SK-N-SH treated with all-trans-retinoic acid at 6 μM for 48 hours (cell line): ENCODE results near the gene RNF166.

Experiments
- ATAC-seq: fragments of 200-7000 bp; cut with Tn5 transposase; 3 replicates; pipeline ENCODE4 v1.9.1; 2020; ENCODE audit warnings: mild to moderate bottlenecking, moderate library complexity
- ARNTL ChIP-seq: fragments of 450-650 bp; formaldehyde crosslinking; IDR thresholded peaks from 2 replicates; pipeline ENCODE4 v1.5.0; 2020; ENCODE audit warnings: low read depth, mild to moderate bottlenecking, moderate library complexity, borderline replicate concordance
- BACH2 ChIP-seq: fragments of 250-450 bp; sonication (Bioruptor Pico); IDR thresholded peaks from 2 replicates; pipeline ENCODE4 v1.9.0; 2021; ENCODE audit warnings: mild to moderate bottlenecking, borderline replicate concordance
- CSDC2 ChIP-seq: fragments of 250-450 bp; sonication (Bioruptor Pico); IDR thresholded peaks from 2 replicates; pipeline ENCODE4 v1.5.0; 2020; ENCODE audit warnings: mild to moderate bottlenecking, moderate library complexity
- ESRRG ChIP-seq: fragments of 250-450 bp; sonication (Bioruptor Pico); IDR thresholded peaks from 2 replicates; pipeline ENCODE4 v1.6.1; 2021; ENCODE audit warnings: mild to moderate bottlenecking
- GLIS3 ChIP-seq: fragments of 250-450 bp; sonication (Bioruptor Pico); IDR thresholded peaks from 2 replicates; pipeline ENCODE4 v1.5.0; 2020; ENCODE audit warnings: mild to moderate bottlenecking, moderate library complexity
- ISL1 ChIP-seq: fragments of 250-450 bp; sonication (Bioruptor Pico); IDR thresholded peaks from 2 replicates; pipeline ENCODE4 v2.1.2; 2022; ENCODE audit warnings: mild to moderate bottlenecking, moderate library complexity
- OSR1 ChIP-seq: fragments of 250-450 bp; sonication (Bioruptor Pico); IDR thresholded peaks from 2 replicates; pipeline ENCODE4 v1.8.0; 2022; ENCODE audit warnings: moderate library complexity, mild to moderate bottlenecking, inconsistent platforms
- PPARA ChIP-seq: fragments of 250-450 bp; sonication (Bioruptor Pico); IDR thresholded peaks from 2 replicates; pipeline ENCODE4 v1.5.0; 2020; ENCODE audit warnings: mild to moderate bottlenecking, borderline replicate concordance
- RARB ChIP-seq: fragments of 250-450 bp; sonication (Bioruptor Pico); IDR thresholded peaks from 2 replicates; pipeline ENCODE4 v1.8.0; 2021; ENCODE audit warnings: mild to moderate bottlenecking, moderate library complexity
- SNAI2 ChIP-seq: fragments of 250-450 bp; sonication (Bioruptor Pico); IDR thresholded peaks from 2 replicates; pipeline ENCODE4 v1.5.0; 2020; ENCODE audit warnings: mild to moderate bottlenecking, moderate library complexity
- TCF4 ChIP-seq: fragments of 250-450 bp; sonication (Bioruptor Pico); IDR thresholded peaks from 2 replicates; pipeline ENCODE4 v1.8.0; 2021; ENCODE audit warnings: mild to moderate bottlenecking, moderate library complexity, borderline replicate concordance
- TOX ChIP-seq: fragments of 250-450 bp; sonication (Bioruptor Pico); IDR thresholded peaks from 2 replicates; pipeline ENCODE4 v1.8.0; 2021; ENCODE audit warnings: mild to moderate bottlenecking, moderate library complexity, borderline replicate concordance
- ZC3H10 ChIP-seq: fragments of 250-450 bp; sonication (Bioruptor Pico); IDR thresholded peaks from 2 replicates; pipeline ENCODE4 v1.5.1; 2021; ENCODE audit warnings: mild to moderate bottlenecking, moderate library complexity
- ZFP3 ChIP-seq: fragments of 250-450 bp; sonication (Bioruptor Pico); IDR thresholded peaks from 2 replicates; pipeline ENCODE4 v1.5.0; 2020; ENCODE audit warnings: mild to moderate bottlenecking, moderate library complexity
- ZFP30 ChIP-seq: fragments of 450-650 bp; formaldehyde crosslinking; IDR thresholded peaks from 2 replicates; pipeline ENCODE4 v1.5.0; 2022; ENCODE audit warnings: mild to moderate bottlenecking, moderate library complexity
- ZNF70 ChIP-seq: fragments of 450-650 bp; formaldehyde crosslinking; IDR thresholded peaks from 2 replicates; pipeline ENCODE4 v1.5.0; 2020; ENCODE audit warnings: mild to moderate bottlenecking, moderate library complexity
- ZNF8 ChIP-seq: fragments of 450-650 bp; formaldehyde crosslinking; IDR thresholded peaks from 2 replicates; pipeline ENCODE4 v1.5.0; 2020; ENCODE audit warnings: mild to moderate bottlenecking, moderate library complexity
- TF ChIP-seq, protein P1 (sequence below): fragments of 250-450 bp; sonication (Bioruptor Pico); IDR thresholded peaks from 2 replicates; pipeline ENCODE4 v1.5.0; 2020; ENCODE audit warnings: mild to moderate bottlenecking, moderate library complexity
- TF ChIP-seq, protein P2 (sequence below): fragments of 250-450 bp; sonication (Bioruptor Pico); IDR thresholded peaks from 2 replicates; pipeline ENCODE4 v1.8.0; 2021; ENCODE audit warnings: low read depth, mild to moderate bottlenecking, moderate library complexity, borderline replicate concordance
- TF ChIP-seq, protein P3 (sequence below): fragments of 250-450 bp; sonication (Bioruptor Pico); IDR thresholded peaks from 2 replicates; pipeline ENCODE4 v1.5.1; 2020; ENCODE audit warnings: low read depth, mild to moderate bottlenecking, moderate library complexity
- TF ChIP-seq, protein P4 (sequence below): fragments of 250-450 bp; sonication (Bioruptor Pico); IDR thresholded peaks from 2 replicates; pipeline ENCODE4 v1.8.0; 2020; ENCODE audit warnings: mild to moderate bottlenecking, moderate library complexity, borderline replicate concordance

Gene RNF166

DNA sequence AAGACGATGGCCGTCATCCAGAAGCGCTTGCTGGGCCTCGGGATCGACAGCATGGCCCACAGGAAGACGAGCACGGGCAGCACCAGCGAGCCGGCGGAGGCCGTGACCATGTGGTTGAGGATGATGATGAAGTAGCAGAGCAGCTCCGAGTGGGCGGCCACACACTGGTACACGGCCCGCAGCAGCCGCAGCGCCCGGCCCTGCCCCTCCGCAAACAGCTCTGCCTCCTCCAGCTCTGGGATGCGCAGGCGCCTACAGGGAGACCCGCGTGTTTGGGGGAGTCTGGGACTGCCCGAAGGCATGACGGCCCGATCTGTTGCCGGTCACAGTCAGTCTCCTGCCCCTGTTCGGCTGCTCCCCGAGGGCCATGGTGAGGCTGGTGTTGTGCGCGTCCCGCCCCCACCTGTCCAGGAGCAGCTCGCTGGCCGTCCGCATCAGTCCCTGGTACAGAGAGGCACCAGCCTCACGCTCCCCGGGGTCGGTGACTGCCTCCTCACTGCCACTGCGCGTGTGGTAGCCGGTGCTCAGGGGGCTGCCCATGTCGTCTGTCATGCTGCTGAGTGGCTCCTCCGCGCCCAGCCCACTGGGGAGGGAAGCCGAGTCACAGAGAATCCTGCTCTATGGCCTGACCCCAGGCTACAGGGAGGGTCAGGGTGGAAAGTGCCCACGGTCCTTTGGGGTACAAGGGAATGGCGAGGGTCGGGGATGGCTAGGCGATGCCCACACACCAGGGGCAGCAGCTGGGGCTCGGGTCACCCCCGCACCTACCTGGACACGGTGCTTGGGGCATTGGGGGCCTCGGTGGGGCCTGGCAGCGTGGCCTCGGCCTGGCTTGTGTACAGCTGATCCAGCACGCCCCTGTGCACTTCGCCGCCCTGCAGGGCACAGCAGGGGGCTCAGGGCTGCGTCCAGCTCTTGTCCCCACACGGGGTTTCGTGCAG lies 15.9 kb upstream of the RNF166 start (continued):
- no peak for TF ChIP-seq PPARA
- TF ChIP-seq SNAI2 (CRISPR knock-in tag), result no peak
- no peak for TF ChIP-seq ZNF70 (CRISPR knock-in tag)
- TF ChIP-seq ARNTL (CRISPR knock-in tag), result no peak
- TF ChIP-seq ESRRG, result no peak

DNA sequence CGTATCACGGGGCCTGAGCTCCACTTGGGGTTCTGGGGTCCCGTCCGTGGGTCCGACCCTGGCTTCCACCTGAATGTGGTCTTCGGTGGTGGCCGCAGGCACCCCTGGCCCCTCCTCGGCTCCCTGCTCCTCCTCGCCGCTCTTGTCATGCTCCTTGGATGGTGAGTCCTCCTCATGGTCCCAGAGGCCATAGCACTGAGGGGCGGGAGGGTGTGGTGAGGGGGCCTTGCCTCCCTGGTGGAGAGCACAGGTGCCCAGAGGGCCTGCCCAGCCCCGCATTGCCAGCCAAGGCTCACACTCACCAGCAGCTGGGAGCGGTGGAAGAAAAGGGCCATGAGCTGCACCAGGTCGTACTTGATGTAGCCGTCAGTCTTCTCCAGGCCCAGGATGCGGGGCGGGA lies 15.0 kb upstream of the RNF166 start:
- no peak for TF ChIP-seq BACH2
- TF ChIP-seq OSR1 (CRISPR knock-in tag), result no peak
- TF ChIP-seq CSDC2 (CRISPR knock-in tag), result no peak
- TF ChIP-seq, protein P1, sequence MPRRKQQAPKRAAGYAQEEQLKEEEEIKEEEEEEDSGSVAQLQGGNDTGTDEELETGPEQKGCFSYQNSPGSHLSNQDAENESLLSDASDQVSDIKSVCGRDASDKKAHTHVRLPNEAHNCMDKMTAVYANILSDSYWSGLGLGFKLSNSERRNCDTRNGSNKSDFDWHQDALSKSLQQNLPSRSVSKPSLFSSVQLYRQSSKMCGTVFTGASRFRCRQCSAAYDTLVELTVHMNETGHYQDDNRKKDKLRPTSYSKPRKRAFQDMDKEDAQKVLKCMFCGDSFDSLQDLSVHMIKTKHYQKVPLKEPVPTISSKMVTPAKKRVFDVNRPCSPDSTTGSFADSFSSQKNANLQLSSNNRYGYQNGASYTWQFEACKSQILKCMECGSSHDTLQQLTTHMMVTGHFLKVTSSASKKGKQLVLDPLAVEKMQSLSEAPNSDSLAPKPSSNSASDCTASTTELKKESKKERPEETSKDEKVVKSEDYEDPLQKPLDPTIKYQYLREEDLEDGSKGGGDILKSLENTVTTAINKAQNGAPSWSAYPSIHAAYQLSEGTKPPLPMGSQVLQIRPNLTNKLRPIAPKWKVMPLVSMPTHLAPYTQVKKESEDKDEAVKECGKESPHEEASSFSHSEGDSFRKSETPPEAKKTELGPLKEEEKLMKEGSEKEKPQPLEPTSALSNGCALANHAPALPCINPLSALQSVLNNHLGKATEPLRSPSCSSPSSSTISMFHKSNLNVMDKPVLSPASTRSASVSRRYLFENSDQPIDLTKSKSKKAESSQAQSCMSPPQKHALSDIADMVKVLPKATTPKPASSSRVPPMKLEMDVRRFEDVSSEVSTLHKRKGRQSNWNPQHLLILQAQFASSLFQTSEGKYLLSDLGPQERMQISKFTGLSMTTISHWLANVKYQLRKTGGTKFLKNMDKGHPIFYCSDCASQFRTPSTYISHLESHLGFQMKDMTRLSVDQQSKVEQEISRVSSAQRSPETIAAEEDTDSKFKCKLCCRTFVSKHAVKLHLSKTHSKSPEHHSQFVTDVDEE (CRISPR knock-in tag), result no peak
- TF ChIP-seq ZC3H10 (CRISPR knock-in tag), result no peak
- TF ChIP-seq, protein P2, sequence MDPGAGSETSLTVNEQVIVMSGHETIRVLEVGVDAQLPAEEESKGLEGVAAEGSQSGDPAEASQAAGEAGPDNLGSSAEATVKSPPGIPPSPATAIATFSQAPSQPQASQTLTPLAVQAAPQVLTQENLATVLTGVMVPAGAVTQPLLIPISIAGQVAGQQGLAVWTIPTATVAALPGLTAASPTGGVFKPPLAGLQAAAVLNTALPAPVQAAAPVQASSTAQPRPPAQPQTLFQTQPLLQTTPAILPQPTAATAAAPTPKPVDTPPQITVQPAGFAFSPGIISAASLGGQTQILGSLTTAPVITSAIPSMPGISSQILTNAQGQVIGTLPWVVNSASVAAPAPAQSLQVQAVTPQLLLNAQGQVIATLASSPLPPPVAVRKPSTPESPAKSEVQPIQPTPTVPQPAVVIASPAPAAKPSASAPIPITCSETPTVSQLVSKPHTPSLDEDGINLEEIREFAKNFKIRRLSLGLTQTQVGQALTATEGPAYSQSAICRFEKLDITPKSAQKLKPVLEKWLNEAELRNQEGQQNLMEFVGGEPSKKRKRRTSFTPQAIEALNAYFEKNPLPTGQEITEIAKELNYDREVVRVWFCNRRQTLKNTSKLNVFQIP (CRISPR knock-in tag), result no peak
- TF ChIP-seq TOX (CRISPR knock-in tag), result no peak
- TF ChIP-seq, protein P3, sequence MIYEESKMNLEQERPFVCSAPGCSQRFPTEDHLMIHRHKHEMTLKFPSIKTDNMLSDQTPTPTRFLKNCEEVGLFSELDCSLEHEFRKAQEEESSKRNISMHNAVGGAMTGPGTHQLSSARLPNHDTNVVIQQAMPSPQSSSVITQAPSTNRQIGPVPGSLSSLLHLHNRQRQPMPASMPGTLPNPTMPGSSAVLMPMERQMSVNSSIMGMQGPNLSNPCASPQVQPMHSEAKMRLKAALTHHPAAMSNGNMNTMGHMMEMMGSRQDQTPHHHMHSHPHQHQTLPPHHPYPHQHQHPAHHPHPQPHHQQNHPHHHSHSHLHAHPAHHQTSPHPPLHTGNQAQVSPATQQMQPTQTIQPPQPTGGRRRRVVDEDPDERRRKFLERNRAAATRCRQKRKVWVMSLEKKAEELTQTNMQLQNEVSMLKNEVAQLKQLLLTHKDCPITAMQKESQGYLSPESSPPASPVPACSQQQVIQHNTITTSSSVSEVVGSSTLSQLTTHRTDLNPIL (CRISPR knock-in tag), result no peak
- no peak for TF ChIP-seq TCF4 (CRISPR knock-in tag)
- TF ChIP-seq ESRRG, result no peak
- TF ChIP-seq, protein P4, sequence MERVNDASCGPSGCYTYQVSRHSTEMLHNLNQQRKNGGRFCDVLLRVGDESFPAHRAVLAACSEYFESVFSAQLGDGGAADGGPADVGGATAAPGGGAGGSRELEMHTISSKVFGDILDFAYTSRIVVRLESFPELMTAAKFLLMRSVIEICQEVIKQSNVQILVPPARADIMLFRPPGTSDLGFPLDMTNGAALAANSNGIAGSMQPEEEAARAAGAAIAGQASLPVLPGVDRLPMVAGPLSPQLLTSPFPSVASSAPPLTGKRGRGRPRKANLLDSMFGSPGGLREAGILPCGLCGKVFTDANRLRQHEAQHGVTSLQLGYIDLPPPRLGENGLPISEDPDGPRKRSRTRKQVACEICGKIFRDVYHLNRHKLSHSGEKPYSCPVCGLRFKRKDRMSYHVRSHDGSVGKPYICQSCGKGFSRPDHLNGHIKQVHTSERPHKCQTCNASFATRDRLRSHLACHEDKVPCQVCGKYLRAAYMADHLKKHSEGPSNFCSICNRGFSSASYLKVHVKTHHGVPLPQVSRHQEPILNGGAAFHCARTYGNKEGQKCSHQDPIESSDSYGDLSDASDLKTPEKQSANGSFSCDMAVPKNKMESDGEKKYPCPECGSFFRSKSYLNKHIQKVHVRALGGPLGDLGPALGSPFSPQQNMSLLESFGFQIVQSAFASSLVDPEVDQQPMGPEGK (CRISPR knock-in tag), result no peak
- TF ChIP-seq ARNTL (CRISPR knock-in tag), result no peak
- TF ChIP-seq ZFP30 (CRISPR knock-in tag), result no peak
- TF ChIP-seq GLIS3 (CRISPR knock-in tag), result no peak
- no peak for TF ChIP-seq RARB
- ATAC-seq, result no peak

DNA sequence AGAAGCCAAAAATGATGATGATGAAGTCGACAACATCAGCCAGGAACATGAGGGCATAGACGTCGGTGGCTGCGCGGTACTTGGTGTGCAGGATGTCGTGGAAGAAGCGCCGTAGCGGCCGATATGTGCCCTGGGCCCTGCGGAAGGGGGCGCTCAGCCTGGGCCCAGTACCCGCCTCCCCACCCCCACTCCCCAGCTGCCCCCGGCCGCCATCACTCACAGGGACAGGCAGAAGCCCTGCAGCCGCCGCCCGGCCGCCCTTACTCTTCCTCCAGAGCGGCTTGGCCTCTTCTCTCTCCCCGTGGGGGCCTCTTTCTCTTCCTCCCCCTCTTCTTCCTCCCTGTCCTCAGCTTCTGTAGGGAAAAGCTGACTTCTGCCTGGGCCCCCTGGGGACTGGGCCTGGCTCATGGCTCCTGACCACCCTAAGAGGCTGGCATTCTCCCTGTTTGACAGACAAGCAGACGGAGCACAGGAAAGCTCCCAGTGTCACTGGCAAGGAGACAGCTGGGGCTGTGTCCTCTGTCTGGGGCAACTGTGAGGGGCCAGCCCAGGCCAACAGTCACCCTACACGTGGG lies 14.3 kb upstream of the RNF166 start:
- no peak for TF ChIP-seq TCF4 (CRISPR knock-in tag)
- no peak for TF ChIP-seq ZFP3
- no peak for TF ChIP-seq PPARA
- TF ChIP-seq ZC3H10 (CRISPR knock-in tag), result no peak
- no peak for TF ChIP-seq ZNF8 (CRISPR knock-in tag)
- TF ChIP-seq ISL1, result no peak
- no peak for TF ChIP-seq SNAI2 (CRISPR knock-in tag)
- TF ChIP-seq, protein P1 (CRISPR knock-in tag), result no peak
- TF ChIP-seq, protein P4 (CRISPR knock-in tag), result no peak
- no peak for TF ChIP-seq ESRRG
- TF ChIP-seq CSDC2 (CRISPR knock-in tag), result no peak
- no peak for TF ChIP-seq BACH2

More for the DNA sequence above, 14.3 kb upstream of the RNF166 start:
- ATAC-seq, result no peak; the same call in 2 of the 3 replicates
